Endothelial cell of umbilical vein (primary cell): Measurements from ENCODE around the gene NSG2. TPM values are rescaled to one million over a fixed set of nuclear protein-coding genes. Genes with fewer than 3 reads are reported as not detected.

Experiments used
- BruUV-seq: library from RNA; stranded (reverse); fragments of 400-500 nt; replicated peaks from 2 replicates; lab custom pipeline; 2021; lab: Mats Ljungman, UMichigan
- CTCF ChIA-PET: fragments of 300-600, 350-600 bp; sonication (Branson Sonifier 250); formaldehyde crosslinking; loops from one replicate; lab custom pipeline; 2021; ENCODE audit warnings: antibody characterized with exemption, inconsistent platforms; lab: Charles Lee
- POLR2A ChIA-PET: fragments of 300-600, 350-600 bp; sonication (Branson Sonifier 250); formaldehyde crosslinking; loops from one replicate; lab custom pipeline; 2021; ENCODE audit warnings: antibody characterized with exemption, inconsistent platforms; lab: Charles Lee
- DNase-seq: peaks from one replicate; pipeline ENCODE4 v3.0.0-alpha.2; 2011; ENCODE audit warnings: low read depth, low spot score
- FAIRE-seq: peaks from 2 replicates; lab custom pipeline; 2011; peaks lifted over from hg19 to GRCh38; lab: Jason Lieb, UNC
- H2AFZ ChIP-seq: 2 replicates; pipeline ENCODE4 v1.6.0; 2012; ENCODE audit warnings: low read depth, low read length, control low read depth, inconsistent platforms
- H3K27ac ChIP-seq: 2 replicates; pipeline ENCODE4 v1.5.1; 2011; ENCODE audit warnings: low read depth, mild to moderate bottlenecking, control low read depth, low read length, moderate library complexity; ENCODE audit not compliant: insufficient read depth
- H3K27me3 ChIP-seq, 2 experiments: 2 replicates each; pipeline versions ENCODE4 v1.6.0 to v1.6.1; 2011; ENCODE audit warnings: low read length in 2 of 2, mixed read lengths in 1 of 2; ENCODE audit not compliant: control insufficient read depth in 2 of 2, insufficient read depth in 2 of 2
- H3K36me3 ChIP-seq, 2 experiments: 2 replicates in 1 of 2; 3 replicates in 1 of 2; pipeline ENCODE4 v1.5.1; 2011; ENCODE audit warnings: low read length in 2 of 2, mild to moderate bottlenecking in 1 of 2, moderate library complexity in 1 of 2; ENCODE audit not compliant: control insufficient read depth in 2 of 2, insufficient read depth in 2 of 2; ENCODE audit errors: extremely low read depth in 1 of 2
- H3K4me1 ChIP-seq: 3 replicates; pipeline ENCODE4 v1.5.1; 2011; ENCODE audit warnings: mild to moderate bottlenecking, low read length; ENCODE audit not compliant: control insufficient read depth, insufficient read depth; ENCODE audit errors: extremely low read depth
- H3K4me2 ChIP-seq: 2 replicates; pipeline ENCODE4 v1.6.1; 2011; ENCODE audit warnings: low read length, control low read depth, mixed read lengths; ENCODE audit not compliant: insufficient read depth
- H3K4me3 ChIP-seq, 3 experiments: fragments of 200-600 bp in 1 of 3; sonication (generic), shearing (Covaris generic) in 1 of 3; replicated peaks in 1 of 3; 2 replicates each; pipeline ENCODE4 v1.5.1; 2011 to 2016; ENCODE audit warnings: control low read depth in 3 of 3, low read length in 3 of 3, mild to moderate bottlenecking in 2 of 3, inconsistent platforms in 1 of 3, low read depth in 1 of 3, moderate library complexity in 1 of 3; ENCODE audit not compliant: insufficient read depth in 1 of 3
- H3K79me2 ChIP-seq: 2 replicates; pipeline ENCODE4 v1.6.0; 2012; ENCODE audit warnings: low read length, inconsistent platforms; ENCODE audit not compliant: control insufficient read depth, insufficient read depth
- H3K9ac ChIP-seq: replicated peaks from 2 replicates; pipeline ENCODE3; 2011; ENCODE audit warnings: low read length, control low read depth; ENCODE audit not compliant: insufficient read depth; ENCODE audit errors: extremely low read depth
- H3K9me1 ChIP-seq: replicated peaks from 3 replicates; pipeline ENCODE4 v1.6.0; 2011; ENCODE audit warnings: mild to moderate bottlenecking, low read length; ENCODE audit not compliant: control insufficient read depth, insufficient read depth; ENCODE audit errors: extremely low read depth
- H3K9me3 ChIP-seq: replicated peaks from 2 replicates; pipeline ENCODE4 v1.5.1; 2012; ENCODE audit warnings: low read length, inconsistent platforms; ENCODE audit not compliant: control insufficient read depth, insufficient read depth
- H4K20me1 ChIP-seq: replicated peaks from 2 replicates; pipeline ENCODE3; 2011; ENCODE audit warnings: mild to moderate bottlenecking, low read length; ENCODE audit not compliant: control insufficient read depth, insufficient read depth; ENCODE audit errors: extremely low read depth
- EZH2 ChIP-seq: IDR thresholded peaks from 2 replicates; pipeline ENCODE4 v1.6.1; 2012; ENCODE audit warnings: borderline replicate concordance, low read depth, mild to moderate bottlenecking, moderate library complexity, low read length, inconsistent platforms; ENCODE audit not compliant: severe bottlenecking
- FOS ChIP-seq: IDR thresholded peaks from 2 replicates; pipeline ENCODE4 v1.6.1; 2011; ENCODE audit warnings: mild to moderate bottlenecking, low read length, moderate library complexity, borderline replicate concordance; ENCODE audit not compliant: insufficient read depth
- GATA2 ChIP-seq: IDR thresholded peaks from 2 replicates; pipeline ENCODE4 v1.7.0; 2011; ENCODE audit warnings: low read depth, mild to moderate bottlenecking, moderate library complexity, mixed read lengths, low read length; ENCODE audit not compliant: insufficient read length, insufficient read depth
- JUN ChIP-seq: IDR thresholded peaks from 2 replicates; pipeline ENCODE4 v1.6.1; 2011; ENCODE audit warnings: borderline replicate concordance, low read depth; ENCODE audit not compliant: insufficient read length, insufficient read depth
- MYC ChIP-seq: IDR thresholded peaks from one replicate; pipeline ENCODE4 v1.6.1; 2011; ENCODE audit warnings: mild to moderate bottlenecking, low read depth, low read length
- POLR2A ChIP-seq: IDR thresholded peaks from 2 replicates; pipeline ENCODE4 v1.6.1; 2012; ENCODE audit warnings: low read depth, mild to moderate bottlenecking, control low read depth, low read length
- POLR2AphosphoS5 ChIP-seq: IDR thresholded peaks from 2 replicates; pipeline ENCODE4 v1.6.1; 2012; ENCODE audit warnings: low read depth, mild to moderate bottlenecking, control low read depth, low read length, moderate library complexity; ENCODE audit not compliant: insufficient read depth
- dilution Hi-C: fragments of 300-500 bp; cut with MboI; formaldehyde crosslinking; loops from one replicate; pipeline ENCODE4 v1.15.0; 2019; ENCODE audit warnings: low sequenced_read_pairs; ENCODE audit not compliant: extremely low pct_ligation_motif_present
- intact Hi-C: fragments of 100-400 bp; cut with micrococcal nuclease; formaldehyde crosslinking; loops from one replicate; pipeline ENCODE4 v1.10.0; 2022
- polyA plus RNA-seq, 4 experiments: library from polyadenylated mRNA; depleted of rRNA in 3 of 4; stranded (reverse) in 3 of 4; unstranded in 1 of 4; fragments of >200 nt; gene quantifications; 2 replicates each; pipeline versions ENCODE4 v1.2.1 to v1.2.3, GENCODE V29; 2011 to 2012; ENCODE audit warnings: missing spikeins in 1 of 4
- total RNA-seq: library from RNA; stranded (reverse); gene quantifications from 2 replicates; pipeline ENCODE4 v1.2.3, GENCODE V29; 2021
- TF ChIP-seq, protein P1 (sequence below), 2 donors: IDR thresholded peaks; 1 replicate in 1 of 2; 2 replicates in 1 of 2; pipeline ENCODE4 v1.5.1; 2011; ENCODE audit warnings: low read length in 2 of 2, mild to moderate bottlenecking in 2 of 2, moderate library complexity in 2 of 2, control low read depth in 1 of 2, inconsistent platforms in 1 of 2, low read depth in 1 of 2; ENCODE audit not compliant: insufficient read depth in 1 of 2; ENCODE audit errors: extremely low read depth in 1 of 2
- TF ChIP-seq, protein P2 (sequence below): IDR thresholded peaks from 2 replicates; pipeline ENCODE4 v1.6.1; 2011; ENCODE audit not compliant: insufficient read depth, insufficient read length

Gene NSG2
- total and polyA plus RNA-seq, 2 donors (not counting 3 experiments of a cell fraction or from before 2014, with no cell fraction given) = not detected

DNA sequence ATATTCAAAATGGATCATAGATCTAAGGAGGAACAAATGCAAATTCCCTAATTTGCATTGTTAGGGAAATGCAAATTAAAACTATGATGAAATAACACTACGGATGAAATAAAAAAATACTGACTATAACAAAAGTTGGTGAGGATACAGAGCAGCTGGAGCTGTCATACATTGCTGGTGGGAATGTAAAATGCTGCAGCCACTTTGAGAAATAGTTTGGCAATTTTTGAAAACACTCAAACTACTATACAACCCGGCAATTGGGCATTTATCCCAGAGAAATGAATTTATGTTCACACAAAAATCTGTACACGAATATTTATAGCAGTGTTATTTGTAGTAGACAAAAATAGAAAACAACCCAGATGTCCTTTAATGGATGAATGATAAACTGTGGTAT, 34.1 kb upstream of the NSG2 start:
- no peak overlapping the region for H3K4me3 ChIP-seq
- ChIA-PET POLR2A (no interaction called here), CTCF (no interaction called here)
- DNase-seq (no peak), FAIRE-seq (no peak)
- H3K27ac ChIP-seq = no peak overlapping the region
- no peaks in the 10 kb centered on the region for H3K79me2 ChIP-seq
- H4K20me1 ChIP-seq = no peaks in the 10 kb centered on the region
- no peaks in the 10 kb centered on the region for H3K27me3 ChIP-seq
- dilution Hi-C loops = no loop called here
- no TSS peak for BruUV-seq
- H3K9ac ChIP-seq = no peak overlapping the region
- no peak overlapping the region for H3K4me2 ChIP-seq
- no peaks in the 10 kb centered on the region for H3K9me1 ChIP-seq
- no peaks in the 10 kb centered on the region for H3K36me3 ChIP-seq
- intact Hi-C loops = no loop called here
- H3K4me1 ChIP-seq = no peaks in the 10 kb centered on the region
- TF ChIP-seq, protein P1, sequence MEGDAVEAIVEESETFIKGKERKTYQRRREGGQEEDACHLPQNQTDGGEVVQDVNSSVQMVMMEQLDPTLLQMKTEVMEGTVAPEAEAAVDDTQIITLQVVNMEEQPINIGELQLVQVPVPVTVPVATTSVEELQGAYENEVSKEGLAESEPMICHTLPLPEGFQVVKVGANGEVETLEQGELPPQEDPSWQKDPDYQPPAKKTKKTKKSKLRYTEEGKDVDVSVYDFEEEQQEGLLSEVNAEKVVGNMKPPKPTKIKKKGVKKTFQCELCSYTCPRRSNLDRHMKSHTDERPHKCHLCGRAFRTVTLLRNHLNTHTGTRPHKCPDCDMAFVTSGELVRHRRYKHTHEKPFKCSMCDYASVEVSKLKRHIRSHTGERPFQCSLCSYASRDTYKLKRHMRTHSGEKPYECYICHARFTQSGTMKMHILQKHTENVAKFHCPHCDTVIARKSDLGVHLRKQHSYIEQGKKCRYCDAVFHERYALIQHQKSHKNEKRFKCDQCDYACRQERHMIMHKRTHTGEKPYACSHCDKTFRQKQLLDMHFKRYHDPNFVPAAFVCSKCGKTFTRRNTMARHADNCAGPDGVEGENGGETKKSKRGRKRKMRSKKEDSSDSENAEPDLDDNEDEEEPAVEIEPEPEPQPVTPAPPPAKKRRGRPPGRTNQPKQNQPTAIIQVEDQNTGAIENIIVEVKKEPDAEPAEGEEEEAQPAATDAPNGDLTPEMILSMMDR (IDR thresholded peaks at IDR 0.05; ENCODE audit: extremely low read depth in 1 of 2, insufficient read depth in 1 of 2, low read depth in 1 of 2, low read length in 2 of 2) = no peak
- TF ChIP-seq POLR2AphosphoS5 (no peak), MYC (no peak), POLR2A (no peak), GATA2 (no peak), EZH2 (no peak), JUN (no peak), FOS (no peak)
- TF ChIP-seq, protein P2, sequence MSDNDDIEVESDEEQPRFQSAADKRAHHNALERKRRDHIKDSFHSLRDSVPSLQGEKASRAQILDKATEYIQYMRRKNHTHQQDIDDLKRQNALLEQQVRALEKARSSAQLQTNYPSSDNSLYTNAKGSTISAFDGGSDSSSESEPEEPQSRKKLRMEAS = no peak
- H2AFZ ChIP-seq = no peak overlapping the region
- no peaks in the 10 kb centered on the region for H3K9me3 ChIP-seq
